ENCODE measurements around the gene PRKAR1B.
"Not testable (repeated sequence)": the region's sequence is repeated elsewhere in the genome, so short reads cannot be mapped to it uniquely, and the experiment has no call there.

The PRKAR1B gene

GRCh38 chr7:556837-557557 is 170.1 kb downstream of the PRKAR1B start:
- no peak for DNase-seq (ENCODE audit: low spot score)

GRCh38 chr7:556291-556826 is 170.7 kb downstream of the PRKAR1B start:
- no peak for DNase-seq (ENCODE audit: low spot score)

GRCh38 chr7:555551-556160 is 171.4 kb downstream of the PRKAR1B start:
- DNase-seq (ENCODE audit: low spot score), result no peak

GRCh38 chr7:553636-554111 is 173.4 kb downstream of the PRKAR1B start:
- peak; percentile 7 for DNase-seq (ENCODE audit: low spot score)

- DNase-seq (ENCODE audit: low spot score), result peak; percentile 27
Observed at GRCh38 chr7:552868-553635, 174.0 kb downstream of the PRKAR1B start.

DNA sequence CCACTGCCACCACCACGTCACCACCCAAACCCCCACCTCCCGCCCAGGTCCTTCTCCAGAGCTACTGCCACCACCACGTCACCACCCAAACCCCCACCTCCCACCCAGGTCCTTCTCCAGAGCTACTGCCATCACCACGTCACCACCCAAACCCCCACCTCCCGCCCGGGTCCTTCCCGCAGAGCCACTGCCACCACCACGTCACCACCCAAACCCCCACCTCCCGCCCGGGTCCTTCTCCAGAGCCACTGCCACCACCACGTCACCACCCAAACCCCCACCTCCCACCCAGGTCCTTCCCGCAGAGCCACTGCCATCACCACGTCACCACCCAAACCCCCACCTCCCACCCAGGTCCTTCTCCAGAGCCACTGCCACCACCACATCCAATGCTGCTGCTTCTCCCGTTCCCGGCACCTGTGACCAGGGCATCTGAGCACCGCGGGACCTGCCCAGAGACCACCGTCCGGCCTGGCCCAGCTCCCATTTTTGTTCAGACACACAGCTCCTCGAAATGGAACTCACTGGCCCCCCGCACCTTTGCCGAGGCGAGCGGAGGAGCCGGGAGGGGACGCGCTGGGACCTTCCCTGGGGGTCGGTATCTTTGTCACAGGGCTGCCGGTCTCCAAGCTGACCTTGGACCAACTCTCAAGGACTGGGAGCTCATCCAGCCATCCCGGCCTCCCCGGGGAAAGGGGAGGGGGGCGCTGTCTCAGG is 174.8 kb downstream of the PRKAR1B start:
- not testable (repeated sequence) for DNase-seq (ENCODE audit: low spot score)

GRCh38 chr7:551615-551970 is 175.5 kb downstream of the PRKAR1B start:
- DNase-seq (ENCODE audit: low spot score), result not testable (repeated sequence)

GRCh38 chr7:550881-551614 is 176.0 kb downstream of the PRKAR1B start:
- no peak for DNase-seq (ENCODE audit: low spot score)

DNA sequence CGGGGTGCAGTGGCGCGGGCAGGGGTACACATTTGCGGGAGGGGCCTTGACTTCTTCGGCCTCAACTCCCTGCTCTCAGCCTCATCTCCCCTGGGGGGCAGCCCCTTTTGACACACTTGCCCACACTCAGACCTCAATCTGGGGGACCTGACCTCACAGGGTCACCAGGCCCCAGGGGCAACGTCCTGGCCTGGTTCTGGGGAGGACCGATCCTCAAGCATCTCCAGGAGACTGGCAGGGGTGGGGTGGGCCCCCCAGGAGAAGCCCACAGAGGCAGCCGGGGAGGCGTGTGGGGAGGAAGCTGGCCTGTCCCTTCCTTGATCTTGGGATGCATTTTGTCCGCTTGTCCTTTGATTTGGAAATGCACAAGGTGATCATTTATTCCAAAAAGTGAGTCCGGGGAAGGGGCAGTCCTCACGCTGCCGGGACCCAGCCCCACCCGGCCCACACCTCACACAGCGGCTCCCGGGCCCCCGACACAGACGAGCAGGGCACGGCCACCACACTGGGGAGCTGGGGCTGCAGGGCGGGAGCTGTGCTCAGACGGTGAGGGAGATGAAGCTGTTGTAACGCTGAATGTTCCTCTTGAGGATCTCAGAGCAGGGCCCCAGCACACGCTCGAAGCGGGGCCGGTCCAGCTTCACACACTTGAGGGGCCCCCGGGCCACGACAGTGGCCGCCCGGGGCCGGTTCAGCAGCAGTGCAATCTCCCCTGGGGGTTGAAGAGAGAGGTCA is 177.0 kb downstream of the PRKAR1B start:
- no peak for DNase-seq (ENCODE audit: low spot score)

DNA sequence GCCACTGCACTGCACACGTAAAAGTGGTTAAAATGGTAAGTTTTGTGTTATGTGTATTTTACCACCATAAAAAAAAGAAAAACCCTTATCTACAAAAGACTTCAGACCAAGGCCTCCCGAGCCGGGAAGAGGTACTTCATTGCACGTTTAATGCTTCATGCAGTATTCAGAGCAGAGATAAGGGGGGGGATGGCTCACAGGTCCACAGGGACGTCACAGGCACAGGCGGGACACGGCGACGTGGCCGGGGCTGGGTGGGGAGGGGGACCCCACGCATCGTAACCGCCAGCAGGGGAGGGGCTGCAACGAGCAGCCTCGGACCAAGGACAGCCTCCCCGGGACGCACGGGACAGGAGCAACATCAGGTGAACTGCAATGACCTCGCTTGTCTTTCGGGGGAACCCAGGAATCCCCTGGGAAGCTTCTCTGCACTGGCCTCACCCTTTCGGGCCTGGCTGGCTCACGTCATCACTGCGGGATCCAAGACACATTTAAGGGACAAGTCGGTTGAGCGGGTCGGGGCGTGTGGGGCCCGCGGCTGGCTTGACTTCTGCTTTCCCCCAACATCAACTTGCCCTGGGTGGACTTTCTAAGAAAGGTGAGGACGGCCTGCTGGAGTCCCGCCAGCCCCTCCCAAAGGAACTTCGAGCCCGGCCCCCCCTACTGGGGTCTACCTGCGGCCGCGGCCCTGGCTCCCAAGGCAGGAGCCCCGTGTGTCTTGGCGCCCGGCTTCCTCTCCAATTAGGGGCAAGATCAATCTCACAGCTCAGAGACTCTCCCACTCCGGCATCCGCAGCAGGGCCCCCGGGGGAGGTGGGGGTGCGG is 177.8 kb downstream of the PRKAR1B start:
- DNase-seq (ENCODE audit: low spot score), result no peak

GRCh38 chr7:548401-548800 is 178.7 kb downstream of the PRKAR1B start:
- DNase-seq (ENCODE audit: low spot score), result no peak

GRCh38 chr7:545470-545869 is 181.6 kb downstream of the PRKAR1B start:
- no peak for DNase-seq (ENCODE audit: low spot score)

DNA sequence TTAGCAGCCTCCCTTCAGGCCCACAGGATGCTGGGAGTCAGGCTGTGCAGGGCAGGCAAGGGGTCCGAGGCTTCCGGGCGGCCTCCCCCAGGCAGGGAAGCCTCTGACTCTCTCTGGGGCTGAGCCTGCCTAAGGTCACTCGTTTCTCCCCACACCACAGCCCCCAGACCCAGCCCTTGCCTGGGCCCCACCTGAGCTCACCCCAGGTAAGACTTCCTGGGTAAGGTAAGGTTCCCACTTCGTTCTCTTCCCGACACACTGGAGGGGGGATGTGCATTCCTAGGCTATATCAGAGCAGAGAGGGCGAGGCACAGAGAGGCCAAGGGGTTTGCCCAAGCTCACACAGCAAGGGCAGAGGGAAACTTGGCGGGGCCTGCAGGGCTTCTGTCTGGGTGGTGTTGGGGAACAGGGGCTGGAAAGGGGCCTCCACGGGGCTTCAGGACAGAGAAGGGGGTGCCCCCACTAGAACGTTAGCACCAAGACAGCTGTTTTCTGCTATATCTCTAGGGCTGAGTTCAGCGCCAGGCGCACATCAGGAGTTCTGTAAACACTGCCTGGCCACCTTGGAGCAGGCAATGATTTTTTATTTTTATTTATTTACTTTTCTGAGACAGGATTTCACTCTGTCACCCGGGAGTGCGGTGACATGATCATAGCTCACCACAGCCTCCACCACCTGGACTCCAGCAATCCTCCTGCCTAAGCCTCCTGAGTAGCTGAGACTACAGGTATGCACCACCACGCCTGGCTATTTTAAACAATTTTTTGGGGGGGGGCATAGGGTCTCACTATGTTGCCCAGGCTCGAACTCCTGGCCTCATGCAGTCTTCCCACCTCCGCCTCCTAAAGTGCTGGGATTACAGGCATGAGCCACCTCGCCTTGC is 182.5 kb downstream of the PRKAR1B start:
- no peak for DNase-seq (ENCODE audit: low spot score)

GRCh38 chr7:543501-544337 is 183.4 kb downstream of the PRKAR1B start:
- DNase-seq (ENCODE audit: low spot score), result peak; percentile 32

- DNase-seq (ENCODE audit: low spot score), result peak; percentile 97
Observed at GRCh38 chr7:542713-543500, 184.2 kb downstream of the PRKAR1B start.

DNA sequence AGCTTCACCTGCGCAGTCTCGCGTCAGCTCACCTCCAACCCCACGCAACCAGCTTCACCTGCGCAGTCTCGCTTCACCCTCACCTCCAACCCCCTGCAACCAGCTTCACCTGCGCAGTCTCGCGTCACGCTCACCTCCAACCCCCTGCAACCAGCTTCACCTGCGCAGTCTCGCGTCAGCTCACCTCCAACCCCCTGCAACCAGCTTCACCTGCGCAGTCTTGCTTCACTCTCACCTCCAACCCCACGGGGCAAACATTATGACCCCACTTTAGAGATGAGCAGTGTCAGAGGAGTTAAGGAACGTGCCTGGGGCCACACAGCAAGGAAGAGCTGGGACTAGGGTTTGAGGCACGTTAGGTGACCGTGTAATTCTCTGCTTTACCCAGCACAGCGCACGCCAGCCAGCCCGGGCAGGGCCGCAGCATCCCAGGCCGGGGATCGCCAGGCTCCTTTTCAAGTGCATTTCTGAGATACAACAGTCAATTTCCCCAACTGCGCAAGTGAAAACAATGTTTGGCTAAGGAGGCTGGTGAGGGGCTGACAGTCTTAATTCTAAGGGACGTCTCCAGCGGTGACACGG is 184.9 kb downstream of the PRKAR1B start:
- DNase-seq (ENCODE audit: low spot score), result no peak

GRCh38 chr7:541661-542060 is 185.4 kb downstream of the PRKAR1B start:
- no peak for DNase-seq (ENCODE audit: low spot score)
